ENCODE data around the gene LPIN1.
A peak's percentile ranks its signal among the peaks of the same experiment; 100 is the strongest.

The LPIN1 gene

GRCh38 chr2:11746807-11747459 is 501 bp downstream of the LPIN1 start:
- no peak for TF ChIP-seq GATA3 (IDR thresholded peaks at IDR 0.05; ENCODE audit: low read depth, low read length)
- TF ChIP-seq GATA2 (IDR thresholded peaks at IDR 0.05; ENCODE audit: low read depth, low read length): no peak

GRCh38 chr2:11748018-11748860 is 1.8 kb downstream of the LPIN1 start:
- no peak for TF ChIP-seq GATA3 (IDR thresholded peaks at IDR 0.05; ENCODE audit: low read depth, low read length)
- TF ChIP-seq GATA2 (IDR thresholded peaks at IDR 0.05; ENCODE audit: low read depth, low read length): peak; percentile 68

GRCh38 chr2:11748861-11749645 is 2.6 kb downstream of the LPIN1 start:
- TF ChIP-seq GATA2 (IDR thresholded peaks at IDR 0.05; ENCODE audit: low read depth, low read length): no peak
- no peak for TF ChIP-seq GATA3 (IDR thresholded peaks at IDR 0.05; ENCODE audit: low read depth, low read length)

DNA sequence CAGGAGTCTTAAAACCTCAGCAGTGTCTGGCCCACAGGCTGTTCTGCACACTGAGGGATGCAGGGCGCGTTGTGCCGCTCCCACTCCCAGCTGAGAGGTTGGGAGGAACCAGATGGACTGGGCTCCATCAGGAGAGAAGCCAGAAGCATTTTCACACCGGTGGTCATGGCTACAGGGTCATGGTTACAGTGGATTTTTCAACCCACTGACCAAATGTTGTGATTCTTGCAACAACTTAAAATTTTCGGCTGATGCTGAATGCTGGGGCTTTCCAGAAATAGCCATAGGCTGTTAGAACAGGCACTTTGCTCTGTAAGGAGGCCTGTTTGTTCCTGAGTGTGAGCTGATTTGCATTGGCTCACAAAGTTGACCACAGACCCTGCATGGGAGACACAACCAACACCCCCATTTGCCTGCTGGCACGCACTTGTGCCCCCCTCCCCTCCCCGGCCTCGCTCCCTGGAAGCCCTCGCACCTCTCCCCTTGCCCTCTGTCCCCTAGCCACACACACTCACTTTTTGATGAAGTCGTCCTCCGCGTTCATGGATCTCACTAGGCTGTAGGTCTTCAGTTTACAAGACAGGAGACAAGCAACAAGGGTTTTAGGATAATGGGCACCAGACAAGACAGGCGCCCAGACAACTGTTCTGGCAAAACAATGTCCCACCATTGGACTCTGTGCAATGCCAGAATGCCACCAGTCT is 3.4 kb downstream of the LPIN1 start:
- TF ChIP-seq GATA2 (IDR thresholded peaks at IDR 0.05; ENCODE audit: low read depth, low read length) (no peak), GATA3 (IDR thresholded peaks at IDR 0.05; ENCODE audit: low read depth, low read length) (no peak)

DNA sequence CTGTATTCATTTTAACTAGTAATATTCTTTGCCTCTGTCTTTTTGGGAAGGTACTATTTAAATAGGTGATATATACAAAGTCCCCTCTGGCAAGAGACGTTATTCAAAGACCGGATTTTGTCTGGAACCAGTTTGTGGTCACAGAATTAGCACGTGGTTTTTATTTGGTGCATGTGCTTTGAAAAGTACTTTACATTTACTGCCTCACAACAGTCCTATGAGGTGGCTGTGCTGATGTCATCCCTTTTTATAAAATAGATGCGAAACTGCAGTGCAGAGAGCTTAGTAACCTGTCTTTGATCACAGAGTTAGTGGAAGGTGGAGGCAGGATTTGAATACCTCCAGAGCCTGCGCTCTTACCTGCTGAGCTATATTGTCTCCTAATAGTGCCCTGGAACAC is 4.0 kb downstream of the LPIN1 start:
- TF ChIP-seq GATA2 (IDR thresholded peaks at IDR 0.05; ENCODE audit: low read depth, low read length) (no peak), GATA3 (IDR thresholded peaks at IDR 0.05; ENCODE audit: low read depth, low read length) (no peak)

DNA sequence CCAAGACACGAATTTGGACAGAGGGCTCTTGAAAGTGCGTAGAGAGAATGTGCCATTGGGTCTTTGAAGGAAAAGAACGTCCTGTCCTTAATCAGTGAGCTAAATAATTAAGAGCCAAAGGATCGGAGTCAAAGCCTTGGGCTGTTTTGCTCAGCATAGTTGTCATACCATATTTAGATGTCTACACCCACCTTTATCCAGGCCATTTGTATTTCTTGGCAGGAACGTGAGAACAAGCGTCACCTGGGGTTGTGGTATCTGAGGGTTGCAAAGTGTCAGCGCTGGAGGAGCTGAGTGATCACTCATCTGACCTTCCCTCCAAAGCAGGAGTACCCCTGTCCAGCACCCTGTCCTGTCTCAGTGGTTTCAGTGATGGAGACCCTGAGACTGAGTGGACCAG is 4.5 kb downstream of the LPIN1 start:
- TF ChIP-seq GATA2 (IDR thresholded peaks at IDR 0.05; ENCODE audit: low read depth, low read length) (no peak), GATA3 (IDR thresholded peaks at IDR 0.05; ENCODE audit: low read depth, low read length) (no peak)

- TF ChIP-seq GATA2 (IDR thresholded peaks at IDR 0.05; ENCODE audit: low read depth, low read length) (no peak), GATA3 (IDR thresholded peaks at IDR 0.05; ENCODE audit: low read depth, low read length) (no peak)
Observed at GRCh38 chr2:11752906-11753305, 6.5 kb downstream of the LPIN1 start.

GRCh38 chr2:11753452-11753885 is 7.0 kb downstream of the LPIN1 start:
- no peak for TF ChIP-seq GATA3 (IDR thresholded peaks at IDR 0.05; ENCODE audit: low read depth, low read length)
- no peak for TF ChIP-seq GATA2 (IDR thresholded peaks at IDR 0.05; ENCODE audit: low read depth, low read length)

DNA sequence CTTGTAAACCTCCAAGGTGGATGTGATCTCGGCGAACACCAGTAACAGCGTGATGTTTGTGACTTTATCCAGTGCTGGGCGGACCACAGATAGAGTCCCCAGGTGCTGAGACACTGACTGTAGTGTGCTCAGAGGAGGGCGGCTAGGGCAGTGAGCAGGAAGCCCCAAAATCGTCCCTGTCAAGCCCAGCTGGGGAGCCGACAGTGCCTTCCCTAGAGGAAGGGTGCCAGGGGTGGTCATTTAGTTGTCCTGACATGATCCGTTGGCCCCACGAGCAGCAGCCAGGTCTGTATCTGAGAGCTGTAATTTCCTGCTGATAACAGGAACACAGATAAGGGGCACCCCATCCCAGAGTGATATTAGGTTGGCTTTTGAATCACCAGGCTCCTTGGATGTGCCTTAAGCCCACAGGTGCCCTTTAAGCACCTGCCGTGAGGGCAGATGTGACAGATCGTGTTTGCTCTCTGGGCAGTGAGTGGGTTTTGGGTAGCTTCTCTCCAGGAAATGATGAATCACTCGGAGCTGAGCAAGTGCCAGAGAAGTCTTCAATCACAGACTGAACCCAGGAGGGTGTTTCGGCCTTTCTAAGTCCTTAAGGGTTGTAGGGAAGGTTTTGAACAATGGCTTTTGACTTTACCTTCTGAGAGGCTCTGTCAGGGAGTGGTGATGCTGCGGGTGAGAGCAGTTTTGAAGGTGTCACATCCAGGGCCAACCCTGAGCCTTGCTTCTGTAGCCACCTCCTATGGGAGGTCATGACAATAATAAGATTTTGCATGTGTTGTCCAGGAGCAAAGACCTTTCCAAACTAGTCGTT is 7.7 kb downstream of the LPIN1 start:
- TF ChIP-seq GATA2 (IDR thresholded peaks at IDR 0.05; ENCODE audit: low read depth, low read length) (peak; percentile 87), GATA3 (IDR thresholded peaks at IDR 0.05; ENCODE audit: low read depth, low read length) (no peak)

- TF ChIP-seq GATA2 (IDR thresholded peaks at IDR 0.05; ENCODE audit: low read depth, low read length) (no peak), GATA3 (IDR thresholded peaks at IDR 0.05; ENCODE audit: low read depth, low read length) (no peak)
Observed at GRCh38 chr2:11754700-11755015, 8.2 kb downstream of the LPIN1 start.

- TF ChIP-seq GATA3 (IDR thresholded peaks at IDR 0.05; ENCODE audit: low read depth, low read length): no peak
- TF ChIP-seq GATA2 (IDR thresholded peaks at IDR 0.05; ENCODE audit: low read depth, low read length): no peak
Observed at GRCh38 chr2:11757101-11757500, 10.7 kb downstream of the LPIN1 start.

- TF ChIP-seq GATA3 (IDR thresholded peaks at IDR 0.05; ENCODE audit: low read depth, low read length) (no peak), GATA2 (IDR thresholded peaks at IDR 0.05; ENCODE audit: low read depth, low read length) (no peak)
Observed at GRCh38 chr2:11758187-11758586, 11.8 kb downstream of the LPIN1 start.

GRCh38 chr2:11758647-11759046 is 12.2 kb downstream of the LPIN1 start:
- TF ChIP-seq GATA2 (IDR thresholded peaks at IDR 0.05; ENCODE audit: low read depth, low read length) (no peak), GATA3 (IDR thresholded peaks at IDR 0.05; ENCODE audit: low read depth, low read length) (no peak)

Measured in SH-SY5Y (cell line).